ENCODE results near the gene CHST14.
A peak's percentile ranks its signal among the peaks of the same experiment; 100 is the strongest.

Gene CHST14

DNA sequence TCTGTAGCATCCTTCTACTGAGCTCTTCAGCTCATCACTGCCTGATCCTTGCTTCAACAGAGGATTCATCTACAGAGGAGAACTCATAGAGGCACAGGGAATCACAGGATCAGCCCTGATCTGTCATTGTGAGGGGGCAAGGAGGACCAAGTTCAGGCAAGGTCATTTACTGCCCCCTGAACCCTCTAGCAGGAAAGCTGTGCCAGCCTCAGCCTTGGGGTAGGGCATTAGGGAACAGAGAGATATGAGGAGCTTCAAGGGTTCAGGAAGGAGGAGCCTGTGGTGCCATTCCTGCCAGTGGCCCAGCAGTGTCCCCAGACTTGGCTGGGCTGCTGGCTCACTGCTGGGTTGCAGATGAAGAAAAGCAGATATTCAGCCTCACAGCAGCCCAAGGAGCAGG lies 8.2 kb downstream of the CHST14 start:
- intact Hi-C loops (cut with DNase I), result no loop called here

DNA sequence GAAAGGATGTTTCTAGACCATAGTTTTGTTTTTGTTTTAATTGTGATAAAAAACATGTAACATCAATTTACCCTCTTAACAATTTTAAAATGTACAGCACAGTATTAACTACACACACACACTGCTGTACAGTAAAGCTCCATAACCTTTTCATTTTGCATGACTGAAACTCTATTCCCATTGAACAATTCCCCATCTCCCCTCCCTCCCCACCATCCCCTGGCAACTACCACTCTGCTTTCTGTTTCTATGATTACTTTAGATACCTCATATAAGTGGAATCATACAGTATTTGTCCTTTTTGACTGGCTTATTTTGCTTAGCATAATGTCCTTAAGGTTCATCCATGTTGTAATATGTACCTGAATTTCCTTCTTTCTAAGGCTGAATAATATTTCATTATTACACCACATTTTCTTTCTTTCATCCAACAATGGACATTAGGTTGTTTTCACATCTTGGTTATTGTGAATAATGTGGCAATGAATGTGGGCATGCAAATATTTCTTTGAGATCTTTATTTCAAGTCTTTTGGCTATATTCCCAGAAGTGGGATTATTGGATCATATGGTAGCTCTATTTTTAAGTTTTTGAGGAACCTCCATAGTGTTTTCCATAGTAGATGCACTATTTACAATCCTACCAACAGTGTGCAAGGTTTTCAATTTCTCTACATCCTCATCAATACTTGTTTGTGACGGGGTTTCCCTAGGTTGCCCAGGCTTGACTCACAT lies 10.7 kb downstream of the CHST14 start:
- no peak for DNase-seq
- intact Hi-C loops (cut with DNase I), result no loop called here

More for the DNA sequence above, 8.2 kb downstream of the CHST14 start:
- DNase-seq, result peak in 2 of 42 donors; percentile 5 to 8

DNA sequence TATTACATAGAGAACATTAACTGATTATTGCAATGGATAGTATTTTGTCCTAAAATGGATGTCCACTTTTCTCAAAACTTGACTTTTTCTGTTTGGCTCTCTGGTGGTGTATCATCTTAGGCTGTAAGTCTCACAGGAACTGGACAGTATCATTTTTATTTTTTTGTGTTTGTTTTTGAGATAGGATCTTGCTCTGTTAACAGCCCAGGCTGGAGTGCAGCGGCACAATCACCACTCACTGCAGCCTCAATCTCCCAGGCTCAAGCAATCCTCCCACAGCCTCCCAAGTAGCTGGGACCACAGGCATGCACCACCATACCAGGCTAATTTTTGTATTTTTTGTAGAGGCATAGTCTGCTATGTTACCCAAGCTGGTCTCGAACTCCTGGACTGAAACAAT lies 13.1 kb downstream of the CHST14 start:
- intact Hi-C loops (cut with DNase I), result no loop called here
- DNase-seq, result peak in 1 of 42 donors; percentile 7

DNA sequence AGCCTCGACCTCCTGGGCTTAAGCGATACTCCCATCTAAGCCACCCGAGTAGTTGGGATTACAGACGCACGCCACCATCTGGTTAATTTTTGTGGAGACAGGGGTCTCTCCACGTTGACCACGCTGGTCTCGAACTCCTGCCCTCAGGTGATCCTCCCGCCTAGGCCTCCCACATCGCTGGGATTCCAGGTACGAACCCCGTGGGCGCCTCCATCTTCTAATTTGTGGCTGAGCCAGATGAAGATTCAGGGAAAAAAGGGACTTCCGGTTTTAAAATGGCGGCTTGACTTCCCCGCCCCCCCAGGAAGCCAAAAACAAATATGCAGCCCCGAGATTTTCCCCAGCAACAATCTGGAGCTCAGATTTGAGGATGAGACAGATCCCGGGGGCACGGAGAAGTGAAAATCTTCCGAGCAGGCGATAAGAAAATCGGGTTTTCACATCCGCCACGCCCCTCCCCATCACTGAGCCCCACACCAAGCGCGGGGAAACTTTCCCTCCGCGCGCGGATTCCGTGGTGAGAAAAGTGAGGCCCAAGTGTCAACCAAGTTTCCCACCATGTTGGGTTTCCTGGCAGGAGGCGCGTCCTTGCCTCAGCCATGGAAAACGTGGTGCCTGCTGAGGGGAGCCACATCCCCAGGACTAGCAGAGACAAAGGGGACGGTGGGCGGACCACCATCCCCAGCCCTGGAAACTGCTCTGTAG lies 15.4 kb downstream of the CHST14 start:
- peak in 1 of 42 donors; percentile 31 for DNase-seq
- intact Hi-C loops (cut with DNase I), result no loop called here

DNA sequence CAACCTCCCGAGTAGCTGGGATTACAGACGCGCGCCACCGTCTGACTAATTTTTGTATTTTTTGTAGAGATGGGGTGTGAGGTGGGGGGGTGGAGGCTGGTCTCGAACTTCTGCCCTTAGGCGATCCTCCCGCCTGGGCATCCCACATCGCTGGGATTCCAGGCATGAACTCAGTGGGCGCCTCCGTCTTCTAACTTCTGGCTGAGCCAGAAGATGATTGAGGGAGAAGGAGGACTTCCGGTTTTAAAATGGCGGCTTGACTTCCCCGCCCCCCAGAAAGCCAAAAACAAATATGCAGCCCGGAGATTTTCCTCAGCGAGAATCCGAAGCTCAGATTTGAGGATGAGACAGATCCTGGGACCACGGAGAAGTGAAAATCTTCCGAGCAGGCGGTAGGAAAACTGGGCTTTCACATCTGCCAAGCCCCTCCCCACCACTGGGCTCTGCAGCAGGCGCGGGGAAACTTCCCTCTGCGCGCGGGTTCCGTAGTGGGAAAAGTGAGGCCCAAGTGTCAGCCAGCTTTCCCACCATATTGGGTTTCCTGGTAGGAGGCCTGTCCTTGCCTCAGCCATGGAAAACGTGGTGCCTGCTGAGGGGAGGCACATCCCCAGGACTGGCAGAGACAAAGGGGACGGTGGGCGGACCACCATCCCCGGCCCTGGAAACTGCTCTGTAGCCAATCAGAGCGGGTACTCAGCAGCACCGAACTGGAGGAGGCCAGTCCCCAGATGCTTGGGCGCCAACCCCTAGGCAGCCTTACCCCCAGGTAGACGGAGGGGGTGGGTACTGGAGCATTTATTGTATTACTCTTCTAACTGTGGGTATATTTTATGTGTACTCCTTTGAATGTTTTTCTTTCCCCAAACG lies 17.3 kb downstream of the CHST14 start:
- DNase-seq, result no peak
- intact Hi-C loops (cut with DNase I), result no loop called here

DNA sequence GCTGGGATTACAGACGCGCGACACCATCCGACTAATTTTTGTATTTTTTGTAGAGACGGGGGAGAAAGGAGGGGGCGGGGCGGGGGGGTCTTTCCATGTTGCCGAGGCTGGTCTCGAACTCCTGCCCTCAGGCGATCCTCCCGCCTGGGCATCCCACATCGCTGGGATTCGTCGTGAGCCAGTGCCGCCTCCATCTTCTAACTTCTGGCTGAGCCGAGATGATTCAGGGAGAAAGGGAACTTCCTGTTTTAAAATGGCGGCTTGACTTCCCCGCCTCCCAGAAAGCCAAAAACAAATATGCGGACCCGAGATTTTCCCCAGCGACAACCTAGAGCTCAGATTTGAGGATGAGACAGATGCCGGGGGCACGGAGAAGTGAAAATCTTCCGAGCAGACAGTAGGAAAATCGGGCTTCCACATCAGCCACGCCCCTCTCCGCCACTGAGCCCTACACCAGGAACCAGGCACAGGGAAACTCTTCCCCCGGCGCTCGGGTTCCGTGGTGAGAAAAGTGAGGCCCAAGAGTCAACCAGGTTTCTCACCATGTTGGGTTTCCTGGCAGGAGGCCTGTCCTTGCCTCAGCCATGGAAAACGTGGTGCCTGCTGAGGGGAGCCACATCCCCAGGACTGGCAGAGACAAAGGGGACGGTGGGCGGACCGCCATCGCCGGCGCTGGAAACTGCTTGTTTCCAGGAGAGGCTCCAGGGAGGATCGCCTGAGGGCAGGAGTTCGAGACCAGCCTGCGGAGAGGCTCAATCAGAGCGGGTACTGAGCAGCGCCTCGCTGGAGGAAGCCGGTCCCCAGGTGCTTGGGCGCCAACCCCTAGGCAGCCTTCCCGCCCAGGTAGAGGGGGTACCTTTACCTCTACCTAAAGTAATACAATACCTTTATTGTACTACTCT lies 18.7 kb downstream of the CHST14 start:
- DNase-seq, result no peak
- intact Hi-C loops (cut with DNase I), result no loop called here

DNA sequence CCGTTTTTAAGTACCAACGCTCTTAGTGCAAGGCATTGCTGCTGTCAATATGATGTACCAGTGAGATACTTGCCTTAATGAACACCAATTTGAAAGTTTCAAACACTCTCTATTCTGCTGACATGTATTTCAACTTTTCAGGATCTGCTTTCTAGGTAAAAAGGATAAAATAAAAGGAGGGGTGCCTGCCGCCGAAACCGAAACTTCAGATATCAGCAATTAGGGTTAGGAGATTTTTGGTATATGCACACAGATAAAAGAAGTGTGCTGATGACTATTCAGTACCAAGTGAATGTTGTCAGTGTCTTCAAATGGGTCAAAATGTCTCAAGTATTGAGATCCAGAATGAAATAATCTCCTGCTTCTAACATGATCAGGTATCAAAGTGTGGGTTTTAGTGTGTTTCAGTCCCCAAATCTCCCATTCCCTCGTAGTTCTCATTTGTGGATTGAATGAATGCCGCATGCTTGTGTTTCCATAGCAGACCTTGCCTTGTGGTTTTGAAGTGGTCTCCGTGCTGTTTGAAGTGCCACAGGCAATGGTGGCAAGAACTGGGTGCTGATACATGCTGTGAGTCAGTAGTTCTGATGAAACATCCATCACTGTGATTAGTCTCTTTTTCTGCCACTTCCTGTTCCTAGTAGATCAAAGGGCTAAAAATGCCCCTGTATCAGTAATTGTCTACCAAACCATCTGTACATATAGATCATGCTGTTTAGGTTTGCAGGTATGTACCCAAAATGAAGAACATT lies 22.5 kb downstream of the CHST14 start:
- intact Hi-C loops (cut with DNase I), result no loop called here
- no peak for DNase-seq

DNA sequence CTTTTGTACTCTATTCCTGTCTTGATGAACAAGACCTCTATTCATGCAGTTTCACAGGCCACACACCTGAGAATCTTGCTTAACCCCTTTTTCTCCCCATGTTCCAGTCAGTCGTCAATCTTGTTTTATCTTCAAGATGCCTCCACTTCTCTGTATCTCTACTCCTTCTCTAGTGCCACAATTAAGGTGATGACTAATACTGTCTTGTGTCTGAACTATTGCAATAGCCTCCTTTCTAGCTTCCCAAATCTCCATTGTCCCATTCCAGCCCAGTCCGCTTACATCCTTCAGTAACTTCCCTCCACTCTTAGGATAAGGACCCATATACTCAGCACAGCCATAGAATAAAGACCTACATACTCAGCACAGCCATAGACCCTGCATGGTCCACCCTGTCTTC lies 24.7 kb downstream of the CHST14 start:
- no peak for DNase-seq
- intact Hi-C loops (cut with DNase I), result no loop called here

DNA sequence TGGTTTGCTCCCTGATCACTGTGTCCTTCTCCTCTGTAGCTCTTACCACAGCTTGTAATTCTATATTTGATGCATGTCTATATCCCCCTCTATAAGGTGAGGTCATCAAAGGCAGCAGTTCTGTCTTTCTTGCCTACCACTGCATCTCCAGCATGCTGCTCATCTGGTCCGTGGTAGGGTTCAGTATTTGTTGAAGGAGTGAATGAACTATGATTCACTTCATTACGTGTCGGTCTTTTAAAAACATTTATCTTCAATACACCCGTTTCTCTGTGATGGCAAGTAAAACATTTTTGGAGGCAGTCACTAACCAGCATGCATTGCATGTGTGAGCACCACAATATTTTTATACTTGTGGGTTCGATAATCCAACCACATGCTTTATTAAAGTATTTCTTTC lies 27.6 kb downstream of the CHST14 start:
- DNase-seq, result no peak
- intact Hi-C loops (cut with DNase I), result no loop called here

DNA sequence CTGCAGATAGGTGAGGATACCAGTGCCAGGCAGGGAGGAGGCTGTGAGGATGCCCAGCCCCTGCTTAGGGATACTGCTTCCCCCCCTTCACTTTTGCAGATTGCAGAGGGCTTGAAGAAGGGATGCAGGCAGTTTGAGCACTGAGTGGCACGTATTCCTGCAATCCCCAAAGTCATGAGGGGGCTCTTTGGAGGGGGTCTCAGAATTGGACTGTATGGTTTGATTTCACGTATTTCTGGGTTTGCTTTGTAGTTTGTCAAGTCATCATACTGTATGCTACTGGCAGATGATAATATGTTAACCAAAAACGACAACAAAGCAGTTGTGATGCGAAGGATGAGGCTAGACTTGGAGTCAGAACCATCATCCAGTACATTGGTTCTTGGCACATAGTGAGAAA lies 28.1 kb downstream of the CHST14 start:
- intact Hi-C loops (cut with DNase I), result no loop called here
- no peak for DNase-seq

DNA sequence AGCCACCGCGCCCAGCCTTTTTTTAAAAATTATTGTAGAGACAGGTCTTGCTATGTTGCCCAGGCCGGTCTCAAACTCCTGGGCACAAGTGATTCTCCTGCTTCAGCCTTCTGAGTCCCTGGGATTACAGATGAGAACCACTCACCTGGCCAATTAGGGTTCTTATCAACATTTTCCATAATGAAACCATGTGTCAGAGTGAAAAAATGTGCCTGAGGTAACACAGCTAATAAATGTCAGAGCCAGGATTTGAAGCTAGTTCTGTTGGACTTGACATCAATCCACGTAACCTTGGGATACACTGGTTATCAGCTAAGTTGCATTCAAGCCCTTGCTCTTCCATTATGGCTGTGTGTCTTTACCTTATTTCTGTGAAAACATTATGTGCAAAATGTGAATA lies 29.1 kb downstream of the CHST14 start:
- DNase-seq, result no peak
- intact Hi-C loops (cut with DNase I), result no loop called here

DNA sequence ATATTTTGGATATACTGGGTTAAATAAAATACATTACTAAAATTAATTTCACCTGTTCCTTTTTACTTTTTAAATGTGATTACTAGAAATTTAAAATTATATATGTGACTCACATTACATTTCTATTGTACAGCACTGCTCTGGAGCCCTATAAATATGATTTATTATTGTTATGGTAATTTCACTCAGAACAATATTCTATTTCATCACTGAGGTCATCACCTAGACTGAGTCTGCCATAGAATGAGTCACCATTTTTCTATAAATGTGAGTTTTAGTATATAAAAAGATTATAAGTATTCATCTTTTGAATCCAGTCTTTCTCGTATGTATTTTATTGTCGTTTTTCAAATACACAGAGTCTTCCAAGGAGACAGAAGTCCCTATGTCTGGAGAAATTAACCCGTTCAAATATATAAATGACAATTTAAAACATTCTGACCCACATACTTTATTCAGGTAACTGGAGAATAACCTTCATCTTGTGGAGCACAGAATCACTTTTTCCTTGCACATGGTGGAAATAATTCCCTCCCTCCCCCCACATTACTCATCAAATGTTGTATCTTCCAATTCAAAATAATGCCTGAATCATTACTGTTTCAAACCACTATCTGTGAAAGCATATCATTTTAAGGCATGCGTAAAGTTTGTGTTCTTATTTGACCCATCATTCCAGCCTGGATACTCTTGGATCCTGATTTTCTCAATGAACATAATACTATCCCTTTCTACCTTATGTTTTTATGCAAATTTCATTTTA lies 30.0 kb downstream of the CHST14 start:
- no peak for DNase-seq
- intact Hi-C loops (cut with DNase I), result no loop called here

DNA sequence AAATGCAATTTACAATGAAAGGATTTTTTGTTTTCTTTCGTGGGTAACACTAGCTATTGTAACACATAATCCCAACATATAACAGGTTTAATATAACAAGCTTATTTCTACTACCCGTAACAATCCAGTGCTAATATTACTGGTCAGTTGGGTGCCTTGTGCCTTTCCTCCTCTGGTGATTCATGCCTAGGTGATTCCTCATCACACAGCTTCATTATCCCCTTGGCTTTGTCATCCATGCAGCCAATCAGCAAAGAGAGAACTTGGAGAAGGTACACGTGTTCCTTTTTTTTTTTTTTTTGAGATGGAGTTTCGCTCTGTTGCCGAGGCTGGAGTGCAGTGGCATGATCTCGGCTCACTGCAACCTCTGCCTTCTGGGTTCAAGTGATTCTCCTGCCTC lies 30.7 kb downstream of the CHST14 start:
- intact Hi-C loops (cut with DNase I), result no loop called here

DNA sequence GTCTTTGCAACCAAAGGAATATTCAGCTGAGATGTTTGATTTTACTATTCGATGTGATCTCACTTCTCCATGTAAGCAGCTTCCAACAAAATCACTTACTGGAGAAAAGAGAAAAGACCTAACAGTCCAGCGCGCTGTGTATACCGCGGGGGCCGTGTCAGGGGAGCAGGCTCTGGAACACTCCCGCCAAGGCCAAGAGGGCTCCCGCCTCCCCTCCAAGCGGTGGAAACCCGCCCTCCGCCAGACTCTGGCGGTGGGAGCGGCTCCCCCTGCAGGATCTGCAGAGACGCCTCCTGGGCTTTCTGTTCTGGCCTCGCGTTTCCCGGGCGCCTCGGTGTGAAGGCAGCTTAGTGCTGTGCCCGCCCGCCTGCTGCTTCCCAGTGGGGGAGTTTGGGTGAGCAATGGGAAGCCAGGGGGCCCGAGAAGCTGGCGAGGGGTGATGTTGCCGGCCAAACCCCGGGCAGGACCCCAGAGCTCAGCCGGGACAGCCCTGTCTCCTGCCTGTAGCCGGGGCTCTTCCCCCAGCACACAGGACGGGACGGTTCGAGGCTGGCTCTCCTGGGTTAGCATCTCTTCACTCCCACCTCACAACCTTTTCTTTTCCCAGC lies 36.3 kb downstream of the CHST14 start:
- intact Hi-C loops (cut with DNase I), result no loop called here
- DNase-seq, result peak; percentile 43 to 92 (median 84)

More for the DNA sequence above, 30.7 kb downstream of the CHST14 start:
- no peak for DNase-seq

DNA sequence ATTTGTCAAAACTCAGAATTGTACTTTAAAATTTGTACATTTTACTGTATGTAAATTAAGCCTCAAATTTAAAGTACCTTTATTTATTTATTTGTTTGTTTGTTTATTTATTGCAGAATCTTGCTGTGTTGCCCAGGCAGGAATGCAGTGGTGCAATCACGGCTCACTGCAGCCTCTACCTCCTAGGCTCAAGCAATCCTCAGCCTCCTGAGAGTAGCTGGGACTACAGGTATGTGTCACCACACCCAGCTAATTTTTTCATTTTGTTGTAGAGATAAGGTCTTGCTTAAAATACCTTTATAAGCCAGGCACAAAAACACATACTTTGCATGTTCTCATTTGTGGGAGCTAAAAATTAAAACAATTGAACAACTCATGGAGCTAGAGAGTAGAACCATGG lies 37.4 kb downstream of the CHST14 start:
- no peak for DNase-seq
- intact Hi-C loops (cut with DNase I), result no loop called here

DNA sequence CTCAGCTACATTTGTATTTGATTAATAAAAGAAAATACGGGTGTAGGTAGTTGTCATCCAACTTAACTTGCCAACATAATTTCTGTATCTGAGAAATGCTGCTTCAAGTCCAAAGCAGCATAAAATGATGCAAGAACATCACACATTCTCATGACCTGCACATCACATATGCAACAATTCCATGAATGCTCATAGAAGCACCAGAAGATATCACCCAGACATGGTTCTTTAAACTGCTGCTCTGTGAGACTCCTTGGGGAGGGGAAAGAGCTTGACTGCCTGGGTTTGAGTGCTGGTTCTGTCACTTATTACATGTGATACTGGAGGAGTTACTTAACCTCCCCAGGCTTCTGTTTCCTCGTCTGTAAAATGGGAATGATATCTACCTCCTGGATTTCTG lies 39.4 kb downstream of the CHST14 start:
- no peak for DNase-seq
- intact Hi-C loops (cut with DNase I), result no loop called here

DNA sequence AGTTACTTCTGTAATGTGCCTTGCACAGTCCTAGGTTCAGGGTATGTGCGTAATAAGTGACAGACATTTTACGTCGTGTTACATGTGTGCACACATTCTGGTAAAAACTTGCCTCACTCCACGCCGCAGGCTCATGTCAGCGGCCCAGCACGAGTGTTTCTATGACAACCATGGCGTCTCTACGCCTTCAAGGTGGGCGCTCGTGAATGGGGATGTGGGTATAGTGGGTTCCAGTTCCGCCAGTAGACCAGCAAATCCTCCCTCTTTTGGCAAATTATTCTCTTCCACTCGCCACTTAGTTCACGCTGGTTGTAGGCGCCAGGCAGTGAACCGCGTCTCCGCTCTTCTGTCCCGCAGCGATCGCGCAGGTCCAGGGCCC lies 40.3 kb downstream of the CHST14 start:
- DNase-seq, result peak in 19 of 42 donors; percentile 11 to 48 (median 17)
- intact Hi-C loops (cut with DNase I), result no loop called here

Measured in head of caudate nucleus (tissue), 42 donors.